Stimulated activated CD4-positive, alpha-beta T cell treated with anti-CD3 and anti-CD28 coated beads, Interleukin-4, amount 100 ng/mL, for 1 hour (primary cell): ENCODE data around the gene RAG2.
"Not testable (repeated sequence)": the region's sequence is repeated elsewhere in the genome, so short reads cannot be mapped to it uniquely, and the experiment has no call there.

Source experiments
- DNase-seq: peaks from one replicate; pipeline ENCODE4 v3.0.0-alpha.2; 2020

Gene RAG2

DNA sequence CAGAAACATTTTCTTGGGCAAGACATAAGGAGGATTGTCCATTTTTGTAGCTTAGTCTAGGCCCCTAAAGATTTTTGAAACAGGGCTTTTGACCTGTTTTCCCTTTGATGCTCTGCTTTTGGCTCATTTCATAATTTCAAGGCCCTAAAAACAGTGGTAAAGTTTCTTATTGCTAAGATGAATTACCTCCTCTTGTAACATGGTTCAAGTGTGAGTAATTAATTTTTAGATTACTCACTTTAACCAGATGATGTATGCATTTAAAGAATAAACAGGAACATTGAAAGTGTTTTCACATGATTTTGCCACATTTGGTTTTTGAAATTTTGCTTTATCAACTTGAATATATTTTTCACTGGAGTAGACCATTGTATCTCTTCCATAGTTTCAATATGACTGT is 1.2 kb downstream of the RAG2 start:
- no peak for DNase-seq

- peak; percentile 11 for DNase-seq
Measured at GRCh38 chr11:36594316-36594989, 3.6 kb downstream of the RAG2 start, which contains the start of gene IFTAP. Gene IFTAP (plus strand): TSS chr11:36594502. CDS start chr11:36610104, 15,602 bp downstream.

DNA sequence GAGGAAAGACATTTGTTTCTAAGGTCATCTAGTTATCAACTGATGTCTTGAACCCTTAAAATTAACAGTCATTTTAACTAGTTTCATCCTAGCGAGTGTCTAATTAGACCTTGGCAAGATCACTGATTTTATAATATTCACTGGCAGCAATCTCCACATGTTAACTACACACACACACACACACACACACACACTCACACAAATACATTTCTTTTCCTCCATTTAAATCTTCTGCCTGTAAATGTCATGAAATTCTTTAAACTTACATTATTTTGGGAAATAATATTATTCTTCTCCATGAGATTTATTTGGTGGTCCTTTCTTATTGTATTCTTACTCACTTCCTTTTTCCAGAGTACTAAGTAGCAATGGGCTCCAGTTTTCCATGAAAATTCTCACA is 6.6 kb downstream of the RAG2 start:
- DNase-seq, result no peak

DNA sequence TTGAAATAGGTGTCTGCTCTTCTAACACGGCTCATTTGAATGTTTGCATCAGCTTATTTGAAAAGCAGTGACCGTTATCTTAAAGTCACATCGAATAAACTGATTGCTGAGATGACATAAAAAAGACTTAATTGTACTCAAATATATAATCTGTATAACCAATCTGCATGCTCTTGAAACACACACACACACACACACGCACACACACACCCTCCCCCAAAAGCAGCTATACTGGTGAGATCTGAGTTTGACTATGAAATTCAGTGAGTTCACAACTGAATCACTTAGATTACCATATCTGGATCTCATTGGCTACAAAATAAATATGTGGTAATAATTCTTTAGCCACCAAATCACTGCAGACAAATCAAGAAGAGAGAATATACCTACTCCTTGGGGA is 7.5 kb downstream of the RAG2 start:
- no peak for DNase-seq

DNA sequence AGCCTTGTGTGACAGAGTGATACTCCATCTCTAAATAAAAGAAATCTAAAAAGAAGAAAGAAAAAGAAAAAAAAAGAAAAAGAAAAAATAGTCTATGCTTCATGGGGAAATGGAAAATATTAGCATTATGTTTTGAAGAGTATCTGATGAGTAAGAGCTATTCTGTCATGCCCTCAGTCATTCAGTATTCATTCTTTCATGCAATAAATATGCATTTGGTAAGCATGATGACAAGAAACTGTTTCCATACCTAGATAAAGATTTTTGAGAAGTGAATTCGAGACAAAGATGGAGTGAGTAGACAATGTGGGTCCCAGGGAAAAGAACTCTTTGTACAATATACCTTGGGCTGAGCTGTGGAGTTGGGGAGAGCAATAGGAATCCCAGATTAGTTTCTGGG is 9.9 kb downstream of the RAG2 start:
- no peak for DNase-seq

DNA sequence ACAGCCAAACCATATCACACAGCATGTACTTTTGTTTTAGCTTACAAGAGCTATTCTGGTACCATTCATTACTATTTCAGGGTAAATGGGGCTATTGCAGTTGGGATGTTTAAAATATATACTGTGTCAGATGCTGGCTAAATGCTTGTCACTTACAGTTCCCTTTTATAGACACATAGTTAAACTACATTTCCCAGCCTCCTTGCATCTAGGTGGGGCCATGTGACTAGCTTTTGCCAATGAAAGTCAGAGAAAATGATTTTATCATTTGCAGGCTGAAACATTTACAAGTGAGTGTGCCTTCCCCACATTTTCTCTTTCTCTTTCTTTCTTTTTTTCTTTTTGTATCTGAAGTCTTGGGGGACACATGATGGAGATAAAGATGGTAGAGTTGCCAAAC is 11.5 kb downstream of the RAG2 start:
- no peak for DNase-seq

- no peak for DNase-seq
Measured at GRCh38 chr11:36583667-36584066, 14.4 kb downstream of the RAG2 start.

- no peak for DNase-seq
Measured at GRCh38 chr11:36581536-36581935, 16.5 kb downstream of the RAG2 start.

DNA sequence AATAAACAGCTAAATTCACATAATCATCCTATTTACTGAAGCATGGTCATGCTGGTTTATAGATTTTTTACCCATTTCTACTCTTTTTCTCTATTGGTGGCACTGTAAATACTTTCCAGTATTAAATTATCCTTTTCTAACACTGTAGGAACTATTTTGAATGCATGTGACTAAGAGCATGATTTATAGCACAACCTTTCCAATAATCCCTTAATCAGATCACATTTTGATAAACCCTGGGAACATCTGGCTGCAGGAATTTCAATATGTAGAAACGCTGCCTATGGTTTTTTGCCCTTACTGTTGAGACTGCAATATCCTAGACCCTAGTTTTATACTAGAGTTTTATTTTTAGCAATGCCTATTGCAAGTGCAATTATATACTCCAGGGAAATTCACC is 19.6 kb downstream of the RAG2 start:
- DNase-seq, result no peak

DNA sequence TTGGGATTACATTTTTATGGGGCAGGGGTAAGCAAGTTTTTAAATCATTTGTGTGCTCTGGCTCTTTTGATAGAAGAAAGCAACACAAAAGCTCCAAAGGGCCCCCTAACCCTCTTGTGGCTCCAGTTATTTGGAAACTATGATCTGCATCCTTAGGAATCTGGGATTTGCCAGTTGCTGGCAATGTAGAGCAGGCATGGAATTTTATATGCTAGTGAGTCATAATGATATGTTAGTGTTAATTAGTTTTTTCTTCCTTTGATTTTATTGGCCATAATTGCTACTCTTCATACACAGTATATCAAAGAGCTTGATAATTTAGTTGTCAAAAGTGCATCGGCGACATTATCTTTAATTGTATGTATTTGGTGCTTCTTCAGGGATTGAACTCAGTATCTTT is 20.2 kb downstream of the RAG2 start:
- no peak for DNase-seq

DNA sequence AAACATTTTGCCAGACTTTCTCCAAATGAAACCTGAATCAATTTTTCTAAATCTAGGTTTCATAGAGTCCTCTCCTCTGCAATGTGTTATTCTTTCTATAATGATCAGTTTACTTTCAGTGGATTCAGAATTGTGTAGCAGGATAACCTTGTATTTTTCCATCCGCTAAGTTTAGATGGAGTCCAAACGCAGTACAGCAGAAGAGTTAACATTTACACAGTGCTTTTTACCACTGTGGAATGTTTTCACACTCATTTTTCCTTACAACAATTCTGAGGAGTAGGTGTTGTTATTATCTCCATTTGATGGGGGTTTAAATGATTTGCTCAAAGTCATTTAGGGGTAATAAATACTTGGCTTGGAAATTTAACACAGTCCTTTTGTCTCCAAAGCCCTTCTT is 20.7 kb downstream of the RAG2 start:
- no peak for DNase-seq

- DNase-seq, result no peak
Measured at GRCh38 chr11:36574486-36574885, 23.6 kb downstream of the RAG2 start.

DNA sequence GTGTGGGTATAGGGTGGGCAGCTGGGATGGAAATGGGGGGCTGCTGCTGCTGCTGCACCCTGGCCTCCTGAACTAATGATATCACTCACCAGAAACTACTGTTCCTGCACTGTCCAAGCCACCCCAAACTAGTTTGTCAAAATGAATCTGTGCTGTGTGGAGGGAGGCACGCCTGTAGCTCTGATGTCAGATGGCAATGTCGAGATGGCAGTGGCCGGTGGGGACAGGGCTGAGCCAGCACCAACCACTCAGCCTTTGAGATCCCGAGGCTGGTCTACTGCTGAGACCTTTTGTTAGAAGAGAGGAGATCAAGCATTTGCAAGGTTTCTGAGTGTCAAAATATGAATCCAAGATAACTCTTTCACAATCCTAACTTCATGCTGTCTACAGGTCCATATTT is 28.9 kb downstream of the RAG2 start:
- no peak for DNase-seq

GRCh38 chr11:36567694-36568093 is 30.3 kb downstream of the RAG2 start, which contains the start of gene RAG1:
Gene RAG1 (plus strand): TSS chr11:36568007. CDS start chr11:36573305, 5,298 bp downstream.
- DNase-seq, result no peak

DNA sequence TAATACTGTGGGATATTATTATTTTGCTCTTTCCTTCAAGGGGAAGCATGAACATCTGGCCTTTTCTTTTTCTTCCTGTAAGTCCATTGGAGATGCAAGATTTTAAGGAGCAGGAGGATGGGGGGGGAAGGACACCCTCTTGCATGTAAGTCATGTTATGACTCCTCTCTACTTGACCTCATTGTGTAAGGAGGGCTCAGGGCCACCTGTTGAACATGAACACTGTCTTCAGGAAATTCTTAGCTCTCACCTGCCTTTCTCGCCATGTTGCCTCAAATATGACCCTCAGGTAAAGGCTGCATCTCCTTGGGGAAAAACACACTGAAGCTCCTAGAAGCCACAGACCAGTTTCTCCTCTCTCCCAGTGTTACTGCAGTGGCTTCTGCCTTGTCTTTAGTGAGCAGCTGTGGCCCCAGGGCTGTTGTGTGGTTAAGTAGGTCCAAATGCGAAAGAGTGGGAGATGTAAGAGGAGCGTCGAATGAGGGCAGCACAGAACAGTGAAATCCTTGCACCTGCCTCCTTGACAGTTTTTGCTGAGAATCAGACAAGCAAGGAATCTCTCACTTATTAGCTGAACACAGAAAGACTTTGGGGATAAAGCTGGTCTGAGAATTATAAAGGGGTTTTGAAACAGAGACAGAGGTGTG is 31.5 kb downstream of the RAG2 start:
- DNase-seq, result no peak

- no peak for DNase-seq
Measured at GRCh38 chr11:36565031-36565610, 32.9 kb downstream of the RAG2 start.

GRCh38 chr11:36564376-36565030 is 33.5 kb downstream of the RAG2 start:
- DNase-seq, result peak; percentile 32

- DNase-seq, result no peak
Measured at GRCh38 chr11:36558571-36559413, 39.2 kb downstream of the RAG2 start.

- DNase-seq, result no peak
Measured at GRCh38 chr11:36557991-36558390, 40.0 kb downstream of the RAG2 start.

DNA sequence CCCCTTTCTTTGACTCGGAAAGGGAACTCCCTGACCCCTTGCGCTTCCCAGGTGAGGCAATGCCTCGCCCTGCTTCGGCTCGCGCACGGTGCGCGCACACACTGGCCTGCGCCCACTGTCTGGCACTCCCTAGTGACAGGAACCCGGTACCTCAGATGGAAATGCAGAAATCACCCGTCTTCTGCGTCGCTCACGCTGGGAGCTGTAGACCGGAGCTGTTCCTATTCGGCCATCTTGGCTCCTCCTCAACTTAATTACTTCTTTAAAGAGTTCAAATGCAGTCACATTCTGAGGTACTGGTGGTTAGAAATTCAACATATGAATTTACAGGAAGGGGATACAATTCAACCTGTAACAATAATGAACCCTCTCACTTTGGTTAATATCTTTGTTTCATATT is 40.6 kb downstream of the RAG2 start:
- not testable (repeated sequence) for DNase-seq

- no peak for DNase-seq
Measured at GRCh38 chr11:36550385-36551115, 47.5 kb downstream of the RAG2 start.
